HepG2 (cell line): Measurements from ENCODE around the gene USB1. TPM values are rescaled to one million over a fixed set of nuclear protein-coding genes. Genes with fewer than 3 reads are reported as not detected.

ENCODE experiments used
- HNRNPH1 ChIP-seq: fragments of 200-400 bp; formaldehyde crosslinking; optimal IDR thresholded peaks from 2 replicates; pipeline ENCODE3; 2017; ENCODE audit warnings: mild to moderate bottlenecking, low read depth, low read length
- HOXA3 ChIP-seq: sonication (generic); formaldehyde crosslinking; IDR thresholded peaks from 2 replicates; pipeline ENCODE4 v1.5.0; 2020; ENCODE audit warnings: missing genetic modification reagents
- IRF2 ChIP-seq: IDR thresholded peaks from 2 replicates; pipeline ENCODE4 v1.6.1; 2018; ENCODE audit warnings: missing genetic modification reagents, missing compliant biosample characterization
- NCOR1 ChIP-seq: fragments of 200-600 bp; sonication (generic); IDR thresholded peaks from 2 replicates; pipeline ENCODE4 v1.7.0; 2017; ENCODE audit warnings: antibody characterized with exemption, low read length, borderline replicate concordance
- PCBP2 ChIP-seq: fragments of 200-400 bp; formaldehyde crosslinking; optimal IDR thresholded peaks from 2 replicates; pipeline ENCODE3; 2018; ENCODE audit warnings: low read length, low read depth; ENCODE audit not compliant: poor library complexity, severe bottlenecking
- RBAK ChIP-seq: sonication (generic); formaldehyde crosslinking; IDR thresholded peaks from 2 replicates; pipeline ENCODE4 v1.5.1; 2020; ENCODE audit warnings: mild to moderate bottlenecking, missing genetic modification reagents
- REL ChIP-seq: sonication (generic); formaldehyde crosslinking; conservative IDR thresholded peaks from 2 replicates; pipeline ENCODE4 v1.8.0; 2022; ENCODE audit warnings: mild to moderate bottlenecking, missing genetic modification reagents, moderate library complexity
- SIX1 ChIP-seq: sonication (generic); formaldehyde crosslinking; IDR thresholded peaks from 2 replicates; pipeline ENCODE4 v1.4.0; 2020; ENCODE audit warnings: missing genetic modification reagents, borderline replicate concordance
- SMARCC2 ChIP-seq: fragments of 450-650 bp; IDR thresholded peaks from 2 replicates; pipeline ENCODE4 v1.6.1; 2017; ENCODE audit warnings: antibody characterized with exemption, mild to moderate bottlenecking
- STAG1 ChIP-seq: sonication (generic); formaldehyde crosslinking; IDR thresholded peaks from 2 replicates; pipeline ENCODE4 v1.4.0; 2020; ENCODE audit warnings: missing genetic modification reagents
- TBX3 ChIP-seq: fragments of 450-650 bp; IDR thresholded peaks from 2 replicates; pipeline ENCODE4 v1.6.1; 2017; ENCODE audit warnings: antibody characterized with exemption, mild to moderate bottlenecking, inconsistent platforms, borderline replicate concordance
- TGIF2 ChIP-seq: IDR thresholded peaks from 2 replicates; pipeline ENCODE4 v1.6.1; 2016; ENCODE audit warnings: control low read depth, missing compliant biosample characterization
- ZFP90 ChIP-seq: sonication (generic); formaldehyde crosslinking; IDR thresholded peaks from 2 replicates; pipeline ENCODE4 v1.8.0; 2022; ENCODE audit warnings: missing genetic modification reagents, mild to moderate bottlenecking, inconsistent platforms, borderline replicate concordance
- ZNF256 ChIP-seq: sonication (generic); formaldehyde crosslinking; conservative IDR thresholded peaks from 2 replicates; pipeline ENCODE4 v1.4.0; 2020; ENCODE audit warnings: missing genetic modification reagents
- ZNF629 ChIP-seq: sonication (generic); formaldehyde crosslinking; conservative IDR thresholded peaks from 2 replicates; pipeline ENCODE4 v1.5.0; 2020; ENCODE audit warnings: missing genetic modification reagents
- ZNF652 ChIP-seq: IDR thresholded peaks from 2 replicates; pipeline ENCODE4 v1.6.1; 2016; ENCODE audit warnings: low read depth, borderline replicate concordance
- ZNF709 ChIP-seq: sonication (generic); formaldehyde crosslinking; IDR thresholded peaks from 2 replicates; pipeline ENCODE4 v1.5.0; 2020; ENCODE audit warnings: mild to moderate bottlenecking, missing genetic modification reagents
- ZNF713 ChIP-seq: sonication (generic); formaldehyde crosslinking; IDR thresholded peaks from 2 replicates; pipeline ENCODE4 v1.4.0; 2020; ENCODE audit warnings: mild to moderate bottlenecking, missing genetic modification reagents
- ZNF83 ChIP-seq: sonication (generic); formaldehyde crosslinking; IDR thresholded peaks from 2 replicates; pipeline ENCODE4 v1.4.0; 2020; ENCODE audit warnings: missing genetic modification reagents, mild to moderate bottlenecking, borderline replicate concordance
- polyA plus RNA-seq, 8 experiments: library from polyadenylated mRNA; depleted of rRNA in 3 of 8; stranded (reverse) in 7 of 8; unstranded in 1 of 8; fragments of >200 nt; fragmentation: Illumina TruSeq in 4 of 8; extraction: Trizol in 4 of 8; gene quantifications; 2 replicates each; pipeline versions ENCODE4 v1.2.1 to v1.2.3, GENCODE V29; 2011 to 2016; ENCODE audit warnings: low read depth in 4 of 8, missing spikeins in 1 of 8, mixed read lengths in 1 of 8; ENCODE audit not compliant: insufficient read depth in 1 of 8
- total RNA-seq, 5 experiments: library from RNA; depleted of rRNA; stranded (reverse); fragments of >200 nt; fragmentation: Illumina TruSeq; extraction: Trizol; gene quantifications; 2 replicates each; pipeline ENCODE4 v1.2.3, GENCODE V29; 2016; ENCODE audit warnings: low read depth in 1 of 5
- TF ChIP-seq, protein P1 (sequence below): sonication (generic); formaldehyde crosslinking; IDR thresholded peaks from 2 replicates; pipeline ENCODE4 v1.4.0; 2020; ENCODE audit warnings: missing genetic modification reagents
- TF ChIP-seq, protein P2 (sequence below): sonication (generic); formaldehyde crosslinking; IDR thresholded peaks from 2 replicates; pipeline ENCODE4 v1.8.1; 2023; ENCODE audit warnings: mild to moderate bottlenecking, missing genetic modification reagents, borderline replicate concordance
- TF ChIP-seq, protein P3 (sequence below): sonication (generic); formaldehyde crosslinking; IDR thresholded peaks from 2 replicates; pipeline ENCODE4 v1.8.1; 2022; ENCODE audit warnings: low read depth, mild to moderate bottlenecking, missing genetic modification reagents
- TF ChIP-seq, protein P4 (sequence below): sonication (generic); formaldehyde crosslinking; IDR thresholded peaks from 2 replicates; pipeline ENCODE4 v1.5.1; 2020; ENCODE audit warnings: mild to moderate bottlenecking, missing genetic modification reagents, borderline replicate concordance

The USB1 gene
- total and polyA plus RNA-seq, 2 of the 13 experiments (the other 11 are each of a cell fraction or from before 2014, with no cell fraction given) = 16.7 to 65.4 TPM

DNA sequence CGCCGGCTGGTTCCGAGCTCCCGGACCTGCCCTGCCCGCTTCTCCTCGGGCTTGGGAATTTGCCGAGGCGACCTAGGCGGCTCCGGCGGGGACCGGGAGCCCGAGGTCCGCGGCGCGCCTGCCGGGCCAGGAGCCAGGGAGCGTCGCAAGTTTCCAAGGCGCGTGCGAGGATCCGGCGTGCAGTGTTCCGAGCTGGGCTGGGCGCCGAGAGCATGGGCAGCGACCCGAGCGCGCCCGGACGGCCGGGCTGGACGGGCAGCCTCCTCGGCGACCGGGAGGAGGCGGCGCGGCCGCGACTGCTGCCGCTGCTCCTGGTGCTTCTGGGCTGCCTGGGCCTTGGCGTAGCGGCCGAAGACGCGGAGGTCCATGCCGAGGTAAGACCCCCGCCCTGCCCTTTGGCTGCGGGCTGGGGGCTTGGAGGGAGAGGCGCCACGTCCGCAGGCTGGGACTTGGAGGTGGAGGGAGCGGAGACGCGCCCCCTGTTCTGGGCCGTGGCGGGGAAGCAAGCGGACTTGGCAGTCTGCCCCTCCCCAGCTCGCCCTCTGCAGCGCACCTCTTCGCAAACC lies 25.0 kb downstream of the USB1 start (continued):
- TF ChIP-seq ZFP90 (CRISPR knock-in tag) (no peak), IRF2 (CRISPR knock-in tag) (no peak), ZNF652 (CRISPR knock-in tag) (no peak), STAG1 (CRISPR knock-in tag) (no peak), SIX1 (CRISPR knock-in tag) (no peak), HOXA3 (CRISPR knock-in tag) (no peak), REL (CRISPR knock-in tag) (no peak), TGIF2 (CRISPR knock-in tag) (peak; percentile 26; the same call in 1 of the 2 replicates), ZNF629 (CRISPR knock-in tag) (no peak), SMARCC2 (no peak), RBAK (no peak), NCOR1 (no peak), HNRNPH1 (no peak), ZNF709 (CRISPR knock-in tag) (no peak; the same call in 1 of the 2 replicates), ZNF256 (no peak), TBX3 (no peak), ZNF83 (CRISPR knock-in tag) (no peak), ZNF713 (no peak), PCBP2 (no peak)
- TF ChIP-seq, protein P1, sequence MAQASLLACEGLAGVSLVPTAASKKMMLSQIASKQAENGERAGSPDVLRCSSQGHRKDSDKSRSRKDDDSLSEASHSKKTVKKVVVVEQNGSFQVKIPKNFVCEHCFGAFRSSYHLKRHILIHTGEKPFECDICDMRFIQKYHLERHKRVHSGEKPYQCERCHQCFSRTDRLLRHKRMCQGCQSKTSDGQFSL (CRISPR knock-in tag) = no peak
- TF ChIP-seq, protein P2, sequence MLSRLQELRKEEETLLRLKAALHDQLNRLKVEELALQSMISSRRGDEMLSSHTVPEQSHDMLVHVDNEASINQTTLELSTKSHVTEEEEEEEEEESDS = no peak
- TF ChIP-seq, protein P3, sequence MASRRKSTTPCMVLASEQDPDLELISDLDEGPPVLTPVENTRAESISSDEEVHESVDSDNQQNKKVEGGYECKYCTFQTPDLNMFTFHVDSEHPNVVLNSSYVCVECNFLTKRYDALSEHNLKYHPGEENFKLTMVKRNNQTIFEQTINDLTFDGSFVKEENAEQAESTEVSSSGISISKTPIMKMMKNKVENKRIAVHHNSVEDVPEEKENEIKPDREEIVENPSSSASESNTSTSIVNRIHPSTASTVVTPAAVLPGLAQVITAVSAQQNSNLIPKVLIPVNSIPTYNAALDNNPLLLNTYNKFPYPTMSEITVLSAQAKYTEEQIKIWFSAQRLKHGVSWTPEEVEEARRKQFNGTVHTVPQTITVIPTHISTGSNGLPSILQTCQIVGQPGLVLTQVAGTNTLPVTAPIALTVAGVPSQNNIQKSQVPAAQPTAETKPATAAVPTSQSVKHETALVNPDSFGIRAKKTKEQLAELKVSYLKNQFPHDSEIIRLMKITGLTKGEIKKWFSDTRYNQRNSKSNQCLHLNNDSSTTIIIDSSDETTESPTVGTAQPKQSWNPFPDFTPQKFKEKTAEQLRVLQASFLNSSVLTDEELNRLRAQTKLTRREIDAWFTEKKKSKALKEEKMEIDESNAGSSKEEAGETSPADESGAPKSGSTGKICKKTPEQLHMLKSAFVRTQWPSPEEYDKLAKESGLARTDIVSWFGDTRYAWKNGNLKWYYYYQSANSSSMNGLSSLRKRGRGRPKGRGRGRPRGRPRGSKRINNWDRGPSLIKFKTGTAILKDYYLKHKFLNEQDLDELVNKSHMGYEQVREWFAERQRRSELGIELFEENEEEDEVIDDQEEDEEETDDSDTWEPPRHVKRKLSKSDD = no peak
- TF ChIP-seq, protein P4, sequence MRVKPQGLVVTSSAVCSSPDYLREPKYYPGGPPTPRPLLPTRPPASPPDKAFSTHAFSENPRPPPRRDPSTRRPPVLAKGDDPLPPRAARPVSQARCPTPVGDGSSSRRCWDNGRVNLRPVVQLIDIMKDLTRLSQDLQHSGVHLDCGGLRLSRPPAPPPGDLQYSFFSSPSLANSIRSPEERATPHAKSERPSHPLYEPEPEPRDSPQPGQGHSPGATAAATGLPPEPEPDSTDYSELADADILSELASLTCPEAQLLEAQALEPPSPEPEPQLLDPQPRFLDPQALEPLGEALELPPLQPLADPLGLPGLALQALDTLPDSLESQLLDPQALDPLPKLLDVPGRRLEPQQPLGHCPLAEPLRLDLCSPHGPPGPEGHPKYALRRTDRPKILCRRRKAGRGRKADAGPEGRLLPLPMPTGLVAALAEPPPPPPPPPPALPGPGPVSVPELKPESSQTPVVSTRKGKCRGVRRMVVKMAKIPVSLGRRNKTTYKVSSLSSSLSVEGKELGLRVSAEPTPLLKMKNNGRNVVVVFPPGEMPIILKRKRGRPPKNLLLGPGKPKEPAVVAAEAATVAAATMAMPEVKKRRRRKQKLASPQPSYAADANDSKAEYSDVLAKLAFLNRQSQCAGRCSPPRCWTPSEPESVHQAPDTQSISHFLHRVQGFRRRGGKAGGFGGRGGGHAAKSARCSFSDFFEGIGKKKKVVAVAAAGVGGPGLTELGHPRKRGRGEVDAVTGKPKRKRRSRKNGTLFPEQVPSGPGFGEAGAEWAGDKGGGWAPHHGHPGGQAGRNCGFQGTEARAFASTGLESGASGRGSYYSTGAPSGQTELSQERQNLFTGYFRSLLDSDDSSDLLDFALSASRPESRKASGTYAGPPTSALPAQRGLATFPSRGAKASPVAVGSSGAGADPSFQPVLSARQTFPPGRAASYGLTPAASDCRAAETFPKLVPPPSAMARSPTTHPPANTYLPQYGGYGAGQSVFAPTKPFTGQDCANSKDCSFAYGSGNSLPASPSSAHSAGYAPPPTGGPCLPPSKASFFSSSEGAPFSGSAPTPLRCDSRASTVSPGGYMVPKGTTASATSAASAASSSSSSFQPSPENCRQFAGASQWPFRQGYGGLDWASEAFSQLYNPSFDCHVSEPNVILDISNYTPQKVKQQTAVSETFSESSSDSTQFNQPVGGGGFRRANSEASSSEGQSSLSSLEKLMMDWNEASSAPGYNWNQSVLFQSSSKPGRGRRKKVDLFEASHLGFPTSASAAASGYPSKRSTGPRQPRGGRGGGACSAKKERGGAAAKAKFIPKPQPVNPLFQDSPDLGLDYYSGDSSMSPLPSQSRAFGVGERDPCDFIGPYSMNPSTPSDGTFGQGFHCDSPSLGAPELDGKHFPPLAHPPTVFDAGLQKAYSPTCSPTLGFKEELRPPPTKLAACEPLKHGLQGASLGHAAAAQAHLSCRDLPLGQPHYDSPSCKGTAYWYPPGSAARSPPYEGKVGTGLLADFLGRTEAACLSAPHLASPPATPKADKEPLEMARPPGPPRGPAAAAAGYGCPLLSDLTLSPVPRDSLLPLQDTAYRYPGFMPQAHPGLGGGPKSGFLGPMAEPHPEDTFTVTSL (CRISPR knock-in tag) = no peak; the same call in 1 of the 2 replicates
